Measurements from ENCODE around the gene FOXB1.
A peak's percentile ranks its signal among the peaks of the same experiment; 100 is the strongest.

The FOXB1 gene

DNA sequence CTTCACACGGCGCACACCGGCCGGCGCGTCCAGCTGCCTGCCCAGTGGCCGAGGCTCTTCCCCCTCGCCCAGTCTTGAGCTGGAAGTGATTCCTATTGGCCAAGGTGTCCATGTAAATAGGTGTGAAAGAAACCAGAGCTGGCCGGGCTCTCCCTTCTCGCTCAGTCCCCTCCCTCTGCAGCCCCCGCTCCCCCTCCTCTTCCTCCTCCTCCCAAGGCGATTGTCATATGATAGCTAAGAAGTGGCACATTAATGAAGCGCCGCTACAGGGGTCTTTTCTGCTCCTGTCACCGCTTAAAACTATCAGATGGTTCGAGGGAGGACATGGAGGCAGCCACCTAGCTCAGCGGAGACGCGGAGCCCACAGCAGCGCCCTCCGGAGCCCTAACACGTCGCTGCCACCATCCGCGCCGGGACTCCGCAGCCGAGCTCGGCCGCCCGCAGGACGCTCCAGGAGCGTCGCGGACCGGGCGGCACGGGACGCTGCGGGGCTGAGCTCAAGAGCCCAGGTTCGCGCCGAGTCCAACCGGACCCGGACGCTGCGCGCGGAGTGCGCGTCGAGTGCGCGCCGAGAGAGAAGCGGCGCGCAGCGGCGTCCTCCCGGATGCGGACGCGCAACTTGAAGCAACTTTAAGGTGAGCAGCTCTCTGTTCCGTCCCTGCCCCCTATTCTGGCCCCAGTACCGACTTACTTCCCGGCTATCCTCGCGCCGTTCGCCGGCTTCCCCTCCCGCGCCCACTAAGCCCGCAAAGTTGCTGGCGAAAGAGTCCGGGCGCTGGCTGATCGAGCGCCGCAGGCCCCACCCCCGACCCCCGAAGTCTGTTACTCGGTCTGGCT, at the start of gene FOXB1:
Gene FOXB1 (plus strand): TSS at position 303 of the 837 bp plus-strand sequence. CDS start 653 bp downstream, outside the sequence.
- DNase-seq: peak; percentile 59

DNA sequence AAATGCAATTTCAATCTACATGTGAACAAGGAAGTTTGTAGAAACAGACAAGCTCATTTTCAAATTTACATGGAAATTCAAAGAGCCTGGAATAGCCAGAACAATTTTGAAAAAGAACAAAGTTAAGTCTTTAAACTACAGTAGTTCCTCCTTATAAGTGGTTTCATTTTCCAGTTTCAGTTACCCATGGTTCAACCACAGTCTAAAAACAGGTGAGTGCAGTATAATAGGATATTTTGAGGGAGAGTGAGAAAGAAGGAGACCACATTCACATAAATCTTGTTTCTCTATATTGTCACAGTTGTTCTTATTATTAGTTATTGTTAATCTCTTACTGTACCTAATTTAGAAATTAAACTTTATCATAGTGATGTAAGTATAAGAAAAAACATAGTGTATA, 45.8 kb upstream of the FOXB1 start:
- DNase-seq: no peak

DNA sequence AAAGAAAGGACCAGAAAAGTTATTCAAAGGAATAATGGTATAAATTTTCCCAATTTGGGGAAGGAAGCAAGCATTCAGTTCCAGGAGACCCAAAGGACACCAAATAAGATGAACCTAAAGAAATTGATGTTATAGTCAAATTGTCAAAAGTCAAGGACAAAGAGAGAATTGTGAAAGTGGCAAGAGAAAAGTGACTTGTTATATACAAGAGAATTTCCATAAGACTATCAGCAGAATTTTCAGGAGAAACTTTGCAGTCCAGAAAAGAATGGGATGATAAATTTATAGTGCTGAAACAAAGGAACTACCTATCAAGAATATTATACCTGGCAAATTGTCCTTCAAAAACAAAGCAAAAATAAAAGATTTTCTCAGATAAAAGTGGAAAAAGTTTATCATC, 43.8 kb upstream of the FOXB1 start:
- DNase-seq: no peak

DNA sequence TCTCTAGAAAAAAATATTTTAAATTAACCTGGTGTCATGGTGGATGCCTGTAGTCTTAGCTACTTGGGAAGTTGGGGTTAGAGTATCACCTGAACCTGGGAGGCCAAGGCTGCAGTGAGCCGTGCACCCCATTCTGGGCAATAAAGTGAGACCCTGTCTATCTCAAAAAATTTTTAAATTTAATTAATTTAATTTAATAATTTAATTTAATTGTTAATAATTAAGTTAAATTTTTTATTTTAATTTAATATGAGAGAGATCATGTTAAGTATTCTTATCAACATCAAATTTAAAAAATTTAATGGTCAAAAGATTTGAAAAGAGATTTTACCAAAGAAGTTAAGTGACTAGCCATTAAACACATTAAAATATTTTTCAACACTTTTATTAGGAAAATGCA, 40.8 kb upstream of the FOXB1 start:
- DNase-seq: no peak

DNA sequence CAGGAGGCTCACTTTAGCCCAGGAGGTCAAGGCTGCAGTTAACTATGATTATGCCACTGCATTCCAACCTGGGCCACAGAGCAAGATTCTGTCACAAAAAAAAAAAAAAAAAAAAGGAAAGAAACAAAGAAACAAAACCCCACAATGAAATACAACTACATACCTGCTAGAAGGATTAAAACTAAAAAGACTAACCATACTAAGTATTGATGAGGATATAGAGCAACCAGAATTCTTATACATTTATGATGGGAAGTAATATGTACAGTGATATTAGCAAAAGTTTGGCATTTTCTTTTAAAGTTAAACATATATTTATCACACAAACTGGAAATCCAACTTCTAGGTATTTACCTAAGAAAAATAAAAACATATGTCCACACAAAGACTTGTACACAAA, 40.2 kb upstream of the FOXB1 start:
- no peak for DNase-seq

DNA sequence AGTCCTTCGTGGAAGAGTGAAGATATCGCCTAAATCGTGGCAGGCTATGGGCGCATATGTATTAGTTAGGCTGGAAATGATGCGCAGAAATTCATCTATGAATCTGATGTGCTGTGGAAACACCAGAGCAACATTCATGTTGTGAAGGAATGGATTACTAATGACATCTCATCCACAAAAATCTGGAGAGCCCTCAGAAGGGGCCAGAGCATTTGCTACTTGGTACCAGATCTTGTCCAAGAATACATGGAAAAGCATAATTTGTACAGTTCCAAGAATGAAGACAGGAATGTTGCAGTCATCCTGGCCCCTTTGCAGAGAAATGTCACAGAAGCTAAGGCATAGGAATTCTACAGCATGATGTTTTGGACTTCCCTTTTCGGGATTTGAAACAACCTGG, 38.4 kb upstream of the FOXB1 start:
- no peak for DNase-seq

DNA sequence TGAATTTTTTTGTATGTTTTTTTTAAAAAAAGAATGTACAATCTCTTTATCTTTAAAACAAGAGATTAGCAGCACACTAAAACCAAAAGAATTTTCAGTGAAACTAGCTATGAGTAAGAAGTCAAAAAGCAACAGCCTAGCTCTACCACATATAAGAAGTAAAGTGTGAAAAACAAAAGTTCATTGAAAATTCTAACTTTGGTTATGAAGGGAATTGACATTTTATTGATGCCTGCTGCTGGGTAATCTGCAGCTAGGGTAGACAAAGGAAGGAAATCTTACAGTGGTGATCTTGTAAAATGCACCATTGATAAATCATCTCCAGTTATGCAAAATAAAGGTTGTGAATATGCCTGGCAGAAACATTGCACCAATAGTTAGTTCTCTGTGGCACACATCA, 37.8 kb upstream of the FOXB1 start:
- DNase-seq: no peak

DNA sequence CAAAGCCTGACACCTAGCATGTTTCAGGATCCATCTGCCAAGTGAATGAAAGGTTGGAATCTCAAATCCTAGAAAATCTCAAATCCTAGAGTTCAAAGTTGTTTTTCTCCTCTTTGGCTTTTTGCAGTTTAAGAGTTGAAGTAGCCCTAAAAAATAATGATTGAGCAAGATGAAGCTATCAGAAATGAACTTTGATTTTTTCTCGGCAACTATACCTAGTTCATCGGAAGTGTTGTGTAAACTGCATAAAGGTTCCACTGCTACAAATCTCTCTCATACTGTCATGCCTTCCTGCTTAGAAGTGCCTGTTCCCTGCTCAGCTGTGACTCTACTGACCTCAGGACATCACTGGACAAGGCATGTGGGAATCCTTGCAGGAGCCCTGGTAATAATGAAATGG, 35.8 kb upstream of the FOXB1 start:
- DNase-seq: no peak

DNA sequence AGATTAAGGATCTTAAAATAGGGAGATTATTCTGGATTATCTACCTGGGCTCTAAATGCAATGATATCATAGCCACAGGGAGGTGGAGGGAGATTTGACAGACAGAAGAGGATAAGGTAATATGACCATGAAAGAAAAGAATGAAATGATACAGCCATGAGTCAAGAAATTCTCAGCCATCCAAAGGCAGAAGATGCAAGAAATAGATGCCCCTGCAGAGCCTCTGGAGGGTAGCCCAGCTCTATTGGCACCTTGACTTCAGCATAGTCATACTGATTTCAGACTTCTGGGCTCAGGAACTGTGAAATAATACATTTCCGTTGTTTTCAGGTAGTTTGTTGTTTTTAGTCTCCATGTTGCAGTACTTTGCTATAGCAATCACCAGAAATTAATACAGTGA, 31.9 kb upstream of the FOXB1 start:
- DNase-seq: no peak

DNA sequence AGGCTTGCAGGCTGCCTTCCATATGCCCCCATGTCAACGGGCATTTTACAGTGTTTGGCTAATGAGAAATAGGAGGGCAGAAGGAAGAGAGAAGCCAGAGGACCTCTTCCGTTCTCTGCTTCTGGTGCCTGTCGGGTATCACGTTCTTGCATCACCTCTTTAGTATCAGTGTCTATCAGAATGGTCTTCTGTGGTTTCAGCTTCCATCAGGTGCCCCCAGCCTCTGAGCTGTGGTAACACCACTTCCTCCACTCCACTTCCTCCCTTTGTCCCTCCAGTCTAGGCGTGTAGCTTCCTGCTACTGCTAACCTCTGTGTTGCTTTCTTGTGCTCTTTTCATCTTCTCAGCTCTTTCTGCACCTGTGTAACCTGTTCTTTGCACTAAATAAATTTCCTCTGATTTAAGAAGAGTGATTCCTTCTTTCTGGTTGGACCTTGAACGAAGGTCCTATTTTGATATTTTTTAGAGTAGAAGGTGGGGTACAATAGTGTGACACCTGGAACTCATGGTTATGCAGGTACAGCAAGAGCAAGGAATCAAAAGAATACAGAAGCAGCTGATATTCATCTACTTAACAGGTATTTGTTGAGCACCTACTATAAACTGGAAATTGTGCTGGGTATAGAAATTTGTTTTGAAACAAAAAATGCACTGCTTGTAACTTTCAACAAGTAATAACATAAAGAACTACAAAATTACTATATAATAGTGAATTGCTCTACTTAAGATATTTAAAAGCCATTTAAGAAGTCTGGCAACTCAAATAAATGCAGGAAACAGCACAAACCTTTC, 27.4 kb upstream of the FOXB1 start:
- DNase-seq: no peak

DNA sequence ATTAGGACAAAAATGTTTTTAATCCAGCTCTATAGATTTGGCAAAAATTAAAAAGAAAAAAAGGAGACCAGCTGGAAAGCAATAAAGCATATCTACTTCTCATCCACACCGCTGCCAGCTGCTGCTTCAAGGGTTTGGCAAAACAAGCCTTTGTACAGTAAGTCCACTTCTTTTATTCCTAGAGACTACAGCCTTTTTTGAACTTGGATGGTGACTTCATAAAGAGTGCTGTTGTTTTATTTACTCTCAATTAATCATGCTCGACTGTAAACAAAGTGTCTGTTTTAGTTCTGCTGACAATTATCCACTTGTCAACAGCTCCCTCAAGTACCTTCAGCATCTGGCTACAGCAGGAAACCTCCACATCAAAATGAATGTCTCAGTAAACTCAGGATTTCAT, 12.3 kb upstream of the FOXB1 start:
- DNase-seq: peak; percentile 92

DNA sequence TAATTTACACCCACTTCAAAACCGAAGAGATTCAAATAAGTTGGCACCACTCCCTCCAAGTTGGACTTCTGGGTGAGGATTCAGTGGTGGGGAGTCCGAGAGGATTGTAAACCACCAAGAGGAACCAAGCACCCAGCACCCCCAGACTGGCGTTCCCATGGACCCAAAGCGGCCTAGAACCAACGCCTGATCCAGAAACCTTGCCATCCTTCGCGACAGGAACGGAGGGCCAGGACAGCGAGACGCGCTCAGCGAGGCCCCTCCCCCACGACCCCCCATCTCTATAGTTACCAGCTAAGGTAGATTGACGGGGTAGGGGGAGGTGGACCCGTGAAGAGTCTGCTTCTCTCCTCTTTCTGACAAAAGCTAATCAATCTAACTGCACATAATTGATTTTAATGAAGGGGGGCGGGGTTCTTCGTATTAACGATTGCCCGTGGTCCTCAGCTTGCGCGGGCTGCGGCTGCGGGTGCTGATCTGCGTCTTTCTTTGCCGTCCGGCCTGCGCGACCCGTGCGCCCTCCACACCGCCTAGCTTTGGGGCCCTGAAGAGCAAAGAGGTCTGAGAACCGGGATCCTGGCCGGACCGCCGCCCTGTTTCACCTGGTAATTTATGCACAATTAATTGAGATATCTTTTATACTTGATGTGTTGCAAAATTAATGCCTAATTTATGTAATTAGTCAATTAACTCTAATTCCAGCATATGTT, 10.9 kb upstream of the FOXB1 start:
- DNase-seq: no peak

DNA sequence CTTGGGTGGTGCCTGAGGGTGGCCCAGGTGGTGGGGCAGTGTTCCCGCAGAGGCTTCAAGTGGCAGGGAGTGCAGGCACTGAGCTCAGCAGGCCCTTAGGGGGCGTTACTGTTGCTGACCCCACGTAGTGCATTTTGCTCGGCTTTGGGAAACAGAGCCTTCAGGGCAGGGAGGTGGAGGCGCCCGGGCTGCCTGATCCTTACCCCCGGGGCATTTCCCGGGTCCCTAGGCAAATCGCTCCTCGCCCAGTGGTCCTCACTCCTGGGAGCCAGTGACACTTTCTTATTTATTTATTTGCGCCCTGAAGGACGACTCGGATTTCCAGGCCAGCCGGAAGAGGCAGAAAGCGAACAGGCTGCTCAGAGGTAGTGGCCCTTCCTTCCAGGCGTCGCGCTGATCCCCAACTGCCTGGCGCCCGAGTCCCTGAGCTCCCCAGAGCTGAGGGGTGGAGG, 10.1 kb upstream of the FOXB1 start:
- DNase-seq: no peak

DNA sequence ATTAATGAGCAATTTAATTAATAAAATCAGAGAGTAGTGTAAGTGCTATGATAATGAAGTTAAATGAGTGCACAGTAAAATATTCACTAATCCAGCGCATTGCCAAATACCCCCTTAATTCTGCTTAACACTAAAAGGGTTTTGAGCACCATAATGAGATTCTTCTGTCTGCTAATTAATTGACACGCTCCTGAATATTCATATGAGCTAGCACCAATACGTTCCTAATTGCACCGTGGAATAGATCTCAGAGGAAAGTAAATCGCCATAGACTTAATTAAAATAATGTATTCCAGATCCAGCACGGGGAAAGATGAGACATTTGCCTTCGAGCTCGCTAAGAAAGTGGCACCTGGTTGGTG, 9.6 kb upstream of the FOXB1 start:
- no peak for DNase-seq

DNA sequence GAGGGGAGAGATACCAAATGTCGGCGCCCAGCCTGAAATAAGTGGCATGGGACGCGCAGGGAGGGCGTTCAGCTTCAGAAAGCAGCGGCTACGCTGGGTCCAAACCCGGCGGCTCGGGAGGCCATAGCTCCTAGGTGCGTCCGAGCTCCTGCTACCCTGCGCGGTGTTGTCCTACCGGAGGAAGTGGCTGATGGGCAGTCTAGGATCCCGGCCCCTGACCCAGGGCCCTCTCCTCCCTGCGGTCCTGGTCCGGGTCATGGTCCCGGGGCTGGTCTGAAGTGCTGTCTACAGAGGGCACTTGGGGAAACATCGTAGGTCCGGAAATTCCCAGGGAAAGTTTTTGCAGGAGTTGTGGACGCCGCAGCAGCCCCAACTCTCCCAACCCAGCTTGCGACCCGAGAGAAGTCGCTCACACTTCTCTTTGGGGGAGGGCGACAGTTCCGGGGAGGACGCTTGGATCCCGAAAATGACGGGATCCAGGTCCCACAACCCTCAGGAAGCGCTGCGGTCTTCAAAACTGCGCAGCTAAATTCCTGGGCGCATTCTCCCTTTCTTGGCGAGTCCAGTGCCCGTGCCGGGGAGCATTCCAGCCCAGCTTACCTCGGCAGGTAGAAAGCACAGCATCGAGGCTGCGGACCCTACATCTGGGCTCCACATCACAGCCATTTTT, 9.1 kb upstream of the FOXB1 start:
- no peak for DNase-seq

DNA sequence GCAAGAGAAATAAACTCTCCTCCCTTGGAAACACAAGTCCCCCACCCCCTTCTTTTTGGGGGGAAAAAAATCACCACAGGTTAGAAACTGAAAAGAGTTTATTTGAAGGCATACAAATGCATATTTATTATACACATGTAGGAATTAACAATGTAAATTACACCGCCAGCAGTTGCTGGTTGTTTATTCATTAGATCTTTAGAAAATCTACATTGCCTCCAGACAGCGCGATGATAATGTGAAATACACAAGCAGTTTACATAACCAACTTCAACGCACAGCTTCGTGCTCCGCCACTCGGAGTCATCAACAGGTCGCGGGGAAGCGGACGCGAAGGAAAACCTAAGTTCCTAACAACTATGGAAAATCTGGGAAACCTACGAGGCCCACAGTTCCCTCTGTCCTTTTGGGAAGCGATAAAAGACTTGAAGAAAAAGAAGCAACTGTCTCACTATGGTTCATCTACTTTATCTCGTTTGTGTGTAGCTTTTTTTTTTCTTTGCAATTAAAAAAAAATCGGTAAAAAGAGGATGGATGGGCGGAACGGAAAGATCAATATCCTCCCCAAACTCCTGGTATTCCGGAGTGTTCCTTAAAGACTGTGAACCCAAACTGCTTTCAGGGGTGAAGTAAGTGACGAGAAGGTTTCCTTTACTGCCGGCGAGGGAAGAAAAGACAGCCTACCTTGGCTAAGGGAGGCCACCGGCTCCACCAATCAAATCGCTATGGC, 8.4 kb upstream of the FOXB1 start:
- DNase-seq: no peak

DNA sequence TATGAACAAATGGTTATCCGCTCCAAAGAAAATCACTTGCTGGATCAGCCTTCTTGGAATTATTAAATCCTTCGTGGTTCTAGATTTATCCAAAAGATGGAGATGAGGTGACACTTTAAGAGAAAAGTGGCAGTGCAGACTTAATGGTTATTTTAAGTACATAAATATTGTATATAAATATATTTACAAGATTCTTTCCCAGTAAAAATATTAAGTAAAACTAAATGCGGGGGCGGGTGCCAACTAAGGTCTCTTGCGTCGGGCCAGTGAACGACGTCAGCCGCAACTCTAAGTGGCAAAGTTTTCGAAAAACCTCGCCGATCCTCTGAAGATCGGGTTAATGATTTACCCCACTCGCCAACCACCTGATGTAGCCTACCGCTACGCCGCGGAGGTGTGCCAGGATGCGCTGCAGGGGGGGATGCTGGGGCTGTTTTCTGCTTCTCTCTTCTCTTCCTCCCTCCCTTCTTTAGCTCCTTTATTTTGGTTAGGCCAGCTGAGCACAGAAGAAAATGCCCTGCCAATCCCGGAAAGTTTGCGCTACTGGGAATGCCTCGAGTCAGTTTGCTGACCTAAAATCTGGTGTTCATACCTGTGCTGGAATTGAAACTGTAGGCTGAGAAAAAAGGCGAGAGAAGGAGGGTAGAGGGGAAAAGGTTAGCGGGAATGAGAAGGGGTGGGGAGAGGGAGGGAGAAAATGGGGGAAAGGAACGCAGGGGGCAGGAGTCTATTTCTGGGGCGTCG, 7.6 kb upstream of the FOXB1 start:
- DNase-seq: no peak

DNA sequence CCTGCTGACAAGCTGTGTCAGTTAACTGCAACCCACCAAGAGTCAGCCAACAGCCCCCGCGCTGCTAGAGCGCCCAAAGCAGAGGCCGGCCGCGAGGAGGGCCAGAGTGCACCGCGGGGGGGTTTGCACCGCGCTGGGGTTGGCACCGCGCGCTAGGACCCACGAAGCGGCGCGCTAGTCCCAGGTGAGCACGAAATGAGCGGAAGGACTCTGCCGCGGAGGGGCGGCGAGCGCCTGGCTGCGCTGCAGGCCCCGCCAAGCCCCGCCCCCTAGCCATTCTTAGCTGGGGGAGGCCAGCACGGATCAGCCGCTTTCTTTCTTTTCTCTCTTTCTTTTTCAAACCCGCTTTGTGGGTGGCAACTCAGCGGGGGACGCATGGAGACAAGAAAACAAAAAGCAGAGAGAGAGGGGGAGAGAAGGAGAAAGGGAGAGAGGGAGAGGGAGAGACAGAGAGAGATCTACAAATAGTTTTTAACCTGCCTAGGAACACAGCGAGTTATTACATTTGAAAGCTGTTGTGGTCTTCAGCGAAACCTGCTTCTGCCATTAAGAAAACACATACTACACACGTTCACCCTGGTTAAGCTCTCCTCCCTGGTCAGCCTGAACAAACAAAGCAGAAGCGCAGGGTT, 6.9 kb upstream of the FOXB1 start:
- DNase-seq: peak; percentile 68

DNA sequence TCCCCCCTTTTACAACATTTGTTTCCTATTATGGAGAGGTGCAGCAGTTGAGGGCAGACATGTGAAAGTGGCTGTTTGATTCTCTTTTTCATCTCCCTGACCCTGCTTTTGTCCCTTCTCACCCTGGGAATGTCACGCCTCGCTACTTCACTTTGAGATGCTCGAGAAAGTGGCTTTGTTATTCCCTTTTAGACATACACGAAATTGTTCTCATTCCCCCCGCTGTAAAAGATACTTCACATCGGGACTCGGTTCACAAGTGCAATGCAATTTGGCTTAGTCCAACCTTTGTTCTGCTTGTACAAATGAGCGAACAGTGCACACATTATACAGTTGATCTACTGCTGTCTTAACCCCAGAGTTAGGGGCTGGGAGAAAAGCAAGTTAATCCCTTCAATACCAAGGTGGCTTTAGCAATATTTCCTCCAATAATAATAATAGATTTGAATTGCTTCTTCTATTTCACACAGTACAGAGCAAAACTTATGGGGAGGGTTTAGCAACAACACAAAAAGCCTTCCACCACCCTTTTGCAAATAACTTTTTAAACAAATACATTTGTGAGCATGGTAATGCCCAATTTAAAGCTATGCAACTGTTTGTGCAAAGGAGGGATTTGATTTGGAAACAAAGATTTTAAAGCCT, 5.7 kb upstream of the FOXB1 start:
- peak; percentile 39 for DNase-seq

DNA sequence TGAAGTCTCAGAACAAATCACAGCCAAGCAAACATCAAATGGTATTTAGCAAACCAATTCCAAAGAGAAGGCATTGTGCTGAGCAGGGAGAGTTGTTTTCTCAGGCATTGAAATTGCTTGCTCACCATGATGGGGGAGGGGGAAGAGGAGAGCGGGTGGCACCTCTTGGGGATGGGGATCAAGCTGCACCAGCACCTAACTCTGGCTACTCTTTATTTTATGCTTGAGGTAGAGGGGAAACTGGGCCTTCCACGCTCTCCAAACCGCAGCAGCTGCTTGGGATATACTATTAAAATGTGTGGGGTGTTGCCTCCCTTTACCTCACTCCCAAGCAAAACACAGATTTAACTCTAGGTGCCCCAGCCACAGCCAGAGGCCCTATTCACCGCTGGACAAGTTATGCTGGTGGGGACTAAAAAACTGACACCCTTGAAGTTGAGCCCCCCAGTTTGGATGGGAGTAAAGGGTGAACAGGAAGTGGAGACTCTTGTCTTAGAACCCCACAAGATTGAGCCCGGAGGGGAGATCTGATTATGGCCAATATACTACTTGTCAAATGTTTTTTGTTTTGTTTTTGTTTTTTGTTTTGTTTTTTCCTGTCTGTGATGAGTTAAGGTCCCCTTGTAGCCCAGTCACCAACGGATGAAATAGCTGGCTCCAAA, 5.0 kb upstream of the FOXB1 start:
- peak; percentile 40 for DNase-seq

All from DMS79 treated with DMSO at 0.1 percent for 48 hours (cell line).